GM12878 (cell line): Measurements from ENCODE around the gene SUGCT.

ENCODE experiments used
- ESRRA ChIP-seq: IDR thresholded peaks from 2 replicates; pipeline ENCODE4 v1.6.1; 2012; ENCODE audit warnings: mild to moderate bottlenecking, low read length, improper control_type of control experiment
- EZH2 ChIP-seq: IDR thresholded peaks from 2 replicates; pipeline ENCODE4 v1.6.1; 2012; ENCODE audit warnings: low read depth, mild to moderate bottlenecking, control low read depth, inconsistent platforms, low read length, borderline replicate concordance; ENCODE audit not compliant: control insufficient read depth
- HDAC2 ChIP-seq: fragments of 200-600 bp; sonication (generic); IDR thresholded peaks from 2 replicates; pipeline ENCODE4 v1.6.1; 2017
- KDM1A ChIP-seq: fragments of 200-600 bp; sonication (generic); IDR thresholded peaks from 2 replicates; pipeline ENCODE4 v1.6.1; 2016; ENCODE audit warnings: borderline replicate concordance
- MTA3 ChIP-seq: IDR thresholded peaks from 2 replicates; pipeline ENCODE4 v1.6.1; 2012; ENCODE audit warnings: low read length, inconsistent platforms, borderline replicate concordance
- PAX8 ChIP-seq: fragments of 450-650 bp; IDR thresholded peaks from 2 replicates; pipeline ENCODE4 v1.6.1; 2017; ENCODE audit warnings: mild to moderate bottlenecking, moderate library complexity
- POLR2A ChIP-seq: IDR thresholded peaks from 2 replicates; pipeline ENCODE4 v1.6.1; 2011; ENCODE audit warnings: low read depth, mild to moderate bottlenecking, low read length
- POU2F2 ChIP-seq: IDR thresholded peaks from 3 replicates; pipeline ENCODE4 v1.6.1; 2011; ENCODE audit warnings: low read depth, mild to moderate bottlenecking, low read length, borderline replicate concordance
- SMAD1 ChIP-seq: fragments of 450-650 bp; IDR thresholded peaks from 2 replicates; pipeline ENCODE4 v1.6.1; 2018; ENCODE audit warnings: mild to moderate bottlenecking, low read depth; ENCODE audit not compliant: partially characterized antibody
- YY1 ChIP-seq: IDR thresholded peaks from 2 replicates; pipeline ENCODE4 v1.6.1; 2011; ENCODE audit warnings: low read depth, mild to moderate bottlenecking, low read length
- TF ChIP-seq, protein P1 (sequence below), 3 experiments: IDR thresholded peaks in 2 of 3; conservative IDR thresholded peaks in 1 of 3; 2 replicates each; pipeline ENCODE4 v1.5.1; 2011; ENCODE audit warnings: low read depth in 3 of 3, low read length in 3 of 3, mild to moderate bottlenecking in 3 of 3, control low read depth in 2 of 3, moderate library complexity in 2 of 3, inconsistent platforms in 1 of 3, mixed read lengths in 1 of 3; ENCODE audit not compliant: control insufficient read depth in 2 of 3, insufficient read depth in 1 of 3; ENCODE audit errors: extremely low read depth in 1 of 3

DNA sequence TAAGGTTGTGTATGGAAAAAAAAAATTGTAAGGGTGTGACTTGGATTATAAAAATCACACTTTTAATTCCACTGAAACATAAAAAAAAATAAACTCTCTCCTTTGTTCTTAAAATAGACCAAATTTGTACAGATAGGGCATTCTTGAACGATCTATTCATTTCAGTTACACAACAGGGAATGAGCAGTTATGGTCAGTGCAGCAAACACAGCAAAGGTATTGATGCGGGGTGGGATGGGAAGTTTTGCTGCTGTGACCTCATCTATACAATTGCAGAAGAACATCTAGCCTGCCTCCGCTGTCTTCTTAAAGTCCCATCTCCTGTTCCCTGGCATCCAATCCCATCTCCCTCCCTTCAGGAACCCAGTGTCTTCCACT is 580.2 kb downstream of the SUGCT start:
- no peak for TF ChIP-seq POLR2A
- TF ChIP-seq MTA3, result no peak
- no peak for TF ChIP-seq EZH2
- TF ChIP-seq, protein P1, sequence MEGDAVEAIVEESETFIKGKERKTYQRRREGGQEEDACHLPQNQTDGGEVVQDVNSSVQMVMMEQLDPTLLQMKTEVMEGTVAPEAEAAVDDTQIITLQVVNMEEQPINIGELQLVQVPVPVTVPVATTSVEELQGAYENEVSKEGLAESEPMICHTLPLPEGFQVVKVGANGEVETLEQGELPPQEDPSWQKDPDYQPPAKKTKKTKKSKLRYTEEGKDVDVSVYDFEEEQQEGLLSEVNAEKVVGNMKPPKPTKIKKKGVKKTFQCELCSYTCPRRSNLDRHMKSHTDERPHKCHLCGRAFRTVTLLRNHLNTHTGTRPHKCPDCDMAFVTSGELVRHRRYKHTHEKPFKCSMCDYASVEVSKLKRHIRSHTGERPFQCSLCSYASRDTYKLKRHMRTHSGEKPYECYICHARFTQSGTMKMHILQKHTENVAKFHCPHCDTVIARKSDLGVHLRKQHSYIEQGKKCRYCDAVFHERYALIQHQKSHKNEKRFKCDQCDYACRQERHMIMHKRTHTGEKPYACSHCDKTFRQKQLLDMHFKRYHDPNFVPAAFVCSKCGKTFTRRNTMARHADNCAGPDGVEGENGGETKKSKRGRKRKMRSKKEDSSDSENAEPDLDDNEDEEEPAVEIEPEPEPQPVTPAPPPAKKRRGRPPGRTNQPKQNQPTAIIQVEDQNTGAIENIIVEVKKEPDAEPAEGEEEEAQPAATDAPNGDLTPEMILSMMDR (IDR thresholded peaks at IDR 0.05 in 2 of 3, conservative IDR thresholded peaks at IDR 0.05 in 1 of 3; ENCODE audit: control insufficient read depth in 2 of 3, extremely low read depth in 1 of 3, insufficient read depth in 1 of 3, low read depth in 3 of 3, low read length in 3 of 3), result no peak
- TF ChIP-seq ESRRA, result no peak
- TF ChIP-seq PAX8, result no peak
- no peak for TF ChIP-seq KDM1A
- no peak for TF ChIP-seq POU2F2
- TF ChIP-seq SMAD1, result no peak
- TF ChIP-seq HDAC2, result no peak
- no peak for TF ChIP-seq YY1
